ENCODE measurements around the gene PDPK1. TPM values are rescaled to one million over a fixed set of nuclear protein-coding genes. Genes with fewer than 3 reads are reported as not detected.

PDPK1 gene
- polyA plus RNA-seq (2013, experiment 1 of 2): 15.7 TPM
- polyA plus RNA-seq (2013, experiment 2 of 2): 15.0 TPM

DNA sequence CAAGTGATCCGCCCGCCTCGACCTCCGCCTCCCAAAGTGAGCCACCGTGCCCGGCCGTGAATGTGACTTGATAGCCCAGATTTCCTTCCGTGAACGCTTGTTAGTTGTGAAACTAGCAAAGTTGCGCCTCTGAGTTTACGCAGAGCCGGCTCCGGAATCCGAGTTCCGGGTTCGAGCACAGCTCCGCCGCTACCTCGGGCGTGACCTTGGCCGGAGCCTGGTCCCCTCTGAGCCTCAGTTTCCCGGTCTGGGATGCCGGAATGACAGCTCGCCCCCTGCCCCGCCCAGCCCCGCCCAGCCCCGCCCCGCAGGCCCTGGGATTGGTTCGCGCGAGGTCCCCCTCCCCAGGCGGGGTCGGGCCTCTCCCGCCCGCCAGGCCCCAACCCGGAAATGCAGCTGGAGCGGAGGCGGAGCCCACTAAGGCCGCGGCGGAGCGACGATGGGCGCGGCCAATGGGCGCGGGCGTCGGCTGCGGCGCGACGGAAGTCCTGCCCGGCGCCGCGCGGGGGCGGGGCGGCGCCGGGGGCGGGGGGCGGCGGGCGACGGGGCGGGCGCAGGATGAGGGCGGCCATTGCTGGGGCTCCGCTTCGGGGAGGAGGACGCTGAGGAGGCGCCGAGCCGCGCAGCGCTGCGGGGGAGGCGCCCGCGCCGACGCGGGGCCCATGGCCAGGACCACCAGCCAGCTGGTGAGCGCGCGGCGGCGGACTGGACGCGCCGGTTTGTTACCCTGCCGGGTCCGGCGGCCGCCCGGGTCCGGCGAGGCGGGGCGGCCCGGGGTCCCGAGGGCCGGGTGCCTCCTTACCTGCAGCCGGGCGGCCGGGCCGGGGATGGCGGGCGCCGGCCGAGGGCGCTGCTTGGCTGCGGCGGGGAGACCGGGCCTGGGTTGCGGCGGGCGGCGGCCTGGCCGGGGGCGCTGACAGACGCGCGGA, at the start of gene PDPK1:
Gene PDPK1, plus strand, starts transcription at position 571 of the 929 bp plus-strand sequence. Its CDS starts 92 bp downstream, at position 663.
- peak within 1 kb of the TSS; percentile 89 for H3K56ac ChIP-seq (ENCODE audit: low read length)
- peak within 1 kb of the TSS; percentile 77 for H3K9ac ChIP-seq (ENCODE audit: low read length)
- peaks cover 4% of the 10 kb centered on the region for H3K79me1 ChIP-seq (ENCODE audit: low read length)
- H2AK5ac ChIP-seq (ENCODE audit: low read length): no peak within 1 kb of the TSS
- H3K4me2 ChIP-seq (ENCODE audit: low read length): peak within 1 kb of the TSS; percentile 71
- no peak within 1 kb of the TSS for H3K23ac ChIP-seq (ENCODE audit: low read length)
- H3K27ac ChIP-seq (ENCODE audit: low read depth, low read length): peak within 1 kb of the TSS; percentile 81
- peak within 1 kb of the TSS; percentile 69 for H3K4me3 ChIP-seq (ENCODE audit: low read length)
- no peaks in the 10 kb centered on the region for H3K27me3 ChIP-seq (ENCODE audit: insufficient read depth, low read length, poor library complexity)
- peak; percentile 97 for DNase-seq
- no peak within 1 kb of the TSS for H4K5ac ChIP-seq (ENCODE audit: low read length)
- H2BK5ac ChIP-seq (ENCODE audit: low read length): no peak within 1 kb of the TSS
- no CpG with 5 or more reads among the region's 126 CpGs for WGBS (ENCODE audit: extremely low coverage, insufficient coverage, low lambda C conversion rate)
- no peak within 1 kb of the TSS for H2BK120ac ChIP-seq (ENCODE audit: low read depth, low read length)
- peak within 1 kb of the TSS; percentile 99 for H3K18ac ChIP-seq (ENCODE audit: low read length)
- peaks cover 10% of the 10 kb centered on the region for H3K79me2 ChIP-seq (ENCODE audit: control insufficient read depth, insufficient read depth, low read length)
- H2BK15ac ChIP-seq (replicated peaks; ENCODE audit: low read depth): no peak within 1 kb of the TSS
- H3K4ac ChIP-seq (ENCODE audit: low read depth, low read length): no peak within 1 kb of the TSS
- H4K8ac ChIP-seq (ENCODE audit: low read depth, low read length): peak within 1 kb of the TSS; percentile 82
- H3K36me3 ChIP-seq (ENCODE audit: control insufficient read depth, insufficient read depth, low read length): no peaks in the 10 kb centered on the region
- no peaks in the 10 kb centered on the region for H3K4me1 ChIP-seq (ENCODE audit: control insufficient read depth, low read depth, low read length)

DNA sequence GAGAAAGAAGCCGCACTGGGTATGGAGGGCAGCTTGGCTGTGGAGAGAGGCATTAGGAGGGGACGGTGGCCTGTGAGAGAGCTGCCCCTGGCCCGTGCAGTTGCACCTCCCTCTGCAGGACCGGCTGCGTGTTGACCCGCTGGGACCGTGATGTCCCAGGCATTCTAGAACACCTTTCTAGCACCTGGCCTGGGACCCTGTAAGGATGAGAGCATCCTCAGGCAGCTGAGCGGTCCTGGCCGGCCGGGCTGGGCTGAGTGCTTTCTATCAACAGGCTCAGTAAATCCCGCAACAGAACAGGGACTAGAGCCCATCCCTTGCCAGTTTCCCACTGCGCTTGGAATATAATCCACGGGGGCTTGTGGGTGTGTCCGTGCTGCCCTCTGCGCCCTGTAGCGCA, 48.2 kb upstream of the PDPK1 start:
- no peak overlapping the region for H3K27ac ChIP-seq (ENCODE audit: low read depth, low read length)
- H3K4me3 ChIP-seq (ENCODE audit: low read length): no peak overlapping the region
- H3K9ac ChIP-seq (ENCODE audit: low read length): no peak overlapping the region
- H3K27me3 ChIP-seq (ENCODE audit: insufficient read depth, low read length, poor library complexity): no peaks in the 10 kb centered on the region
- H2BK120ac ChIP-seq (ENCODE audit: low read depth, low read length): no peak overlapping the region
- no peak overlapping the region for H3K18ac ChIP-seq (ENCODE audit: low read length)
- no CpG with 5 or more reads among the region's 16 CpGs for WGBS (ENCODE audit: extremely low coverage, insufficient coverage, low lambda C conversion rate)
- H3K4me1 ChIP-seq (ENCODE audit: control insufficient read depth, low read depth, low read length): no peaks in the 10 kb centered on the region
- DNase-seq: no peak
- no peak overlapping the region for H3K4me2 ChIP-seq (ENCODE audit: low read length)
- no peak overlapping the region for H3K23ac ChIP-seq (ENCODE audit: low read length)
- H2AK5ac ChIP-seq (ENCODE audit: low read length): no peak overlapping the region
- H2BK15ac ChIP-seq (replicated peaks; ENCODE audit: low read depth): no peak overlapping the region
- H3K56ac ChIP-seq (ENCODE audit: low read length): no peak overlapping the region
- no peak overlapping the region for H3K4ac ChIP-seq (ENCODE audit: low read depth, low read length)
- no peaks in the 10 kb centered on the region for H3K79me2 ChIP-seq (ENCODE audit: control insufficient read depth, insufficient read depth, low read length)
- no peak overlapping the region for H4K8ac ChIP-seq (ENCODE audit: low read depth, low read length)
- no peak overlapping the region for H2BK5ac ChIP-seq (ENCODE audit: low read length)
- H3K79me1 ChIP-seq (ENCODE audit: low read length): no peaks in the 10 kb centered on the region
- no peaks in the 10 kb centered on the region for H3K36me3 ChIP-seq (ENCODE audit: control insufficient read depth, insufficient read depth, low read length)
- H4K5ac ChIP-seq (ENCODE audit: low read length): no peak overlapping the region

GRCh38 chr16:2490190-2491105, 47.4 kb upstream of the PDPK1 start:
- no peak overlapping the region for H3K9ac ChIP-seq (ENCODE audit: low read length)
- H3K4me2 ChIP-seq (ENCODE audit: low read length): no peak overlapping the region
- H3K56ac ChIP-seq (ENCODE audit: low read length): no peak overlapping the region
- H3K79me2 ChIP-seq (ENCODE audit: control insufficient read depth, insufficient read depth, low read length): no peaks in the 10 kb centered on the region
- no peak overlapping the region for H3K18ac ChIP-seq (ENCODE audit: low read length)
- no peak overlapping the region for H2AK5ac ChIP-seq (ENCODE audit: low read length)
- no peak overlapping the region for H2BK15ac ChIP-seq (replicated peaks; ENCODE audit: low read depth)
- no peak overlapping the region for H3K4me3 ChIP-seq (ENCODE audit: low read length)
- no peak overlapping the region for H2BK5ac ChIP-seq (ENCODE audit: low read length)
- no peaks in the 10 kb centered on the region for H3K36me3 ChIP-seq (ENCODE audit: control insufficient read depth, insufficient read depth, low read length)
- WGBS (ENCODE audit: extremely low coverage, insufficient coverage, low lambda C conversion rate): no CpG with 5 or more reads among the region's 23 CpGs
- H4K8ac ChIP-seq (ENCODE audit: low read depth, low read length): no peak overlapping the region
- H3K79me1 ChIP-seq (ENCODE audit: low read length): no peaks in the 10 kb centered on the region
- H3K27me3 ChIP-seq (ENCODE audit: insufficient read depth, low read length, poor library complexity): no peaks in the 10 kb centered on the region
- H3K23ac ChIP-seq (ENCODE audit: low read length): no peak overlapping the region
- no peak overlapping the region for H4K5ac ChIP-seq (ENCODE audit: low read length)
- no peaks in the 10 kb centered on the region for H3K4me1 ChIP-seq (ENCODE audit: control insufficient read depth, low read depth, low read length)
- H3K27ac ChIP-seq (ENCODE audit: low read depth, low read length): no peak overlapping the region
- no peak for DNase-seq
- H2BK120ac ChIP-seq (ENCODE audit: low read depth, low read length): no peak overlapping the region
- H3K4ac ChIP-seq (ENCODE audit: low read depth, low read length): no peak overlapping the region

- no peak overlapping the region for H2AK5ac ChIP-seq (ENCODE audit: low read length)
- DNase-seq: no peak
- no peak overlapping the region for H3K4ac ChIP-seq (ENCODE audit: low read depth, low read length)
Measured at GRCh38 chr16:2492292-2492691, 45.5 kb upstream of the PDPK1 start.

DNA sequence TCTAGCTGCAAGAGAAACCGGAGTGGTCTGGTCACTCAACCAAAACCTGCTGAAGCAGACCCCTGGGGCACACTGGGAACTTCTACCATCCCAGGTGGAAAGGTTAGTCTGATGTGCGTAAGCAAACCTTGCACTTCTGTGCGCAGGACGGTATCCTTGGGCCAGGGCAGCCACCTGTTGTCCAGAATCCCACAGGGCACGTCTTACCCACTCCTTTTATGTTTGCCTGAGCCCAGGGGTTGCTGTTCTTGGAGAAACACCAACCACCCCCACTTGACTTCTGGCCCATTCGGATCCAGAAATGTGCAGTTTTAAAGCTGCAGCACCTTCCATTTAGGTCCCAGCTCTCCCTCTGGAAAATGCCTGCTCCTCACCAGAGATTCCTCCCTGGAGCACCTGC, 44.2 kb upstream of the PDPK1 start:
- Histone ChIP-seq H3K4me2 (ENCODE audit: low read length) (no peak overlapping the region), H3K36me3 (ENCODE audit: control insufficient read depth, insufficient read depth, low read length) (no peaks in the 10 kb centered on the region)
- no peak for DNase-seq

More at GRCh38 chr16:2492292-2492691, 45.5 kb upstream of the PDPK1 start:
- H3K79me1 ChIP-seq (ENCODE audit: low read length): no peaks in the 10 kb centered on the region
- no peaks in the 10 kb centered on the region for H3K36me3 ChIP-seq (ENCODE audit: control insufficient read depth, insufficient read depth, low read length)
- no peaks in the 10 kb centered on the region for H3K79me2 ChIP-seq (ENCODE audit: control insufficient read depth, insufficient read depth, low read length)
- H3K4me3 ChIP-seq (ENCODE audit: low read length): no peak overlapping the region
- no peak overlapping the region for H3K4me2 ChIP-seq (ENCODE audit: low read length)
- H2BK120ac ChIP-seq (ENCODE audit: low read depth, low read length): no peak overlapping the region
- H4K5ac ChIP-seq (ENCODE audit: low read length): no peak overlapping the region
- H3K27ac ChIP-seq (ENCODE audit: low read depth, low read length): no peak overlapping the region
- H3K23ac ChIP-seq (ENCODE audit: low read length): no peak overlapping the region
- no peak overlapping the region for H3K18ac ChIP-seq (ENCODE audit: low read length)
- no peak overlapping the region for H2BK5ac ChIP-seq (ENCODE audit: low read length)
- H4K8ac ChIP-seq (ENCODE audit: low read depth, low read length): no peak overlapping the region
- no CpG with 5 or more reads among the region's 13 CpGs for WGBS (ENCODE audit: extremely low coverage, insufficient coverage, low lambda C conversion rate)
- H3K4me1 ChIP-seq (ENCODE audit: control insufficient read depth, low read depth, low read length): no peaks in the 10 kb centered on the region
- H3K9ac ChIP-seq (ENCODE audit: low read length): no peak overlapping the region
- no peak overlapping the region for H3K56ac ChIP-seq (ENCODE audit: low read length)
- no peaks in the 10 kb centered on the region for H3K27me3 ChIP-seq (ENCODE audit: insufficient read depth, low read length, poor library complexity)
- H2BK15ac ChIP-seq (replicated peaks; ENCODE audit: low read depth): no peak overlapping the region

More for the DNA sequence above, 44.2 kb upstream of the PDPK1 start:
- H3K4me3 ChIP-seq (ENCODE audit: low read length): no peak overlapping the region
- H3K27me3 ChIP-seq (ENCODE audit: insufficient read depth, low read length, poor library complexity): no peaks in the 10 kb centered on the region
- no peak overlapping the region for H3K9ac ChIP-seq (ENCODE audit: low read length)
- H2BK15ac ChIP-seq (replicated peaks; ENCODE audit: low read depth): no peak overlapping the region
- H4K5ac ChIP-seq (ENCODE audit: low read length): no peak overlapping the region
- H3K4ac ChIP-seq (ENCODE audit: low read depth, low read length): no peak overlapping the region
- H3K79me1 ChIP-seq (ENCODE audit: low read length): no peaks in the 10 kb centered on the region
- H2AK5ac ChIP-seq (ENCODE audit: low read length): no peak overlapping the region
- no peak overlapping the region for H3K56ac ChIP-seq (ENCODE audit: low read length)
- no peak overlapping the region for H2BK5ac ChIP-seq (ENCODE audit: low read length)
- H3K27ac ChIP-seq (ENCODE audit: low read depth, low read length): no peak overlapping the region
- H4K8ac ChIP-seq (ENCODE audit: low read depth, low read length): no peak overlapping the region
- no peak overlapping the region for H2BK120ac ChIP-seq (ENCODE audit: low read depth, low read length)
- no peak overlapping the region for H3K18ac ChIP-seq (ENCODE audit: low read length)
- no peaks in the 10 kb centered on the region for H3K79me2 ChIP-seq (ENCODE audit: control insufficient read depth, insufficient read depth, low read length)
- H3K23ac ChIP-seq (ENCODE audit: low read length): no peak overlapping the region
- H3K4me1 ChIP-seq (ENCODE audit: control insufficient read depth, low read depth, low read length): no peaks in the 10 kb centered on the region
- no CpG with 5 or more reads among the region's 6 CpGs for WGBS (ENCODE audit: extremely low coverage, insufficient coverage, low lambda C conversion rate)
